Ectodermal cell (in vitro differentiated cells): ENCODE results near the gene PRKCH.

ENCODE experiments used
- H3K27ac ChIP-seq: 2 replicates; pipeline ENCODE4 v1.7.0; 2013; ENCODE audit warnings: mild to moderate bottlenecking, low read depth, low read length; ENCODE audit not compliant: insufficient read depth, poor library complexity, severe bottlenecking
- H3K27me3 ChIP-seq: 2 replicates; pipeline ENCODE4 v1.7.0; 2013; ENCODE audit warnings: mild to moderate bottlenecking, low read length; ENCODE audit not compliant: insufficient read depth, control insufficient read depth, poor library complexity, severe bottlenecking
- H3K36me3 ChIP-seq: one replicate; pipeline ENCODE4 v1.7.0; 2013; ENCODE audit warnings: low read length; ENCODE audit not compliant: control insufficient read depth, insufficient read depth
- H3K4me1 ChIP-seq: one replicate; pipeline ENCODE4 v1.7.0; 2013; ENCODE audit warnings: low read length; ENCODE audit not compliant: control insufficient read depth, insufficient read depth
- H3K4me3 ChIP-seq: 2 replicates; pipeline ENCODE4 v1.7.0; 2013; ENCODE audit warnings: low read depth, low read length, control low read depth; ENCODE audit not compliant: insufficient read depth
- H3K9me3 ChIP-seq: 2 replicates; pipeline ENCODE4 v1.7.0; 2013; ENCODE audit warnings: mild to moderate bottlenecking, low read length, moderate library complexity; ENCODE audit not compliant: control insufficient read depth
- WGBS, 2 experiments: methylation state at CpG; one replicate each; pipeline ENCODE4 v1.1.7; 2013; ENCODE audit warnings: missing lambda C conversion rate in 2 of 2; 5-methylcytosine and 5-hydroxymethylcytosine counted together

Gene PRKCH

GRCh38 chr14:61547186-61548069 is 226.0 kb downstream of the PRKCH start:
- Histone ChIP-seq H3K9me3 (no peaks in the 10 kb centered on the region), H3K27me3 (no peaks in the 10 kb centered on the region), H3K4me3 (no peak overlapping the region), H3K36me3 (no peaks in the 10 kb centered on the region), H3K27ac (no peak overlapping the region), H3K4me1 (no peaks in the 10 kb centered on the region)
- 90 to 95% methylated on average over 14 of the region's 14 CpGs for WGBS, 2 experiments

GRCh38 chr14:61549425-61549824 is 228.0 kb downstream of the PRKCH start:
- Histone ChIP-seq H3K27me3 (no peaks in the 10 kb centered on the region), H3K4me1 (peaks cover 13% of the 10 kb centered on the region), H3K9me3 (no peaks in the 10 kb centered on the region), H3K4me3 (no peak overlapping the region), H3K27ac (no peak overlapping the region), H3K36me3 (no peaks in the 10 kb centered on the region)
- 92 to 93% methylated on average over 2 of the region's 2 CpGs for WGBS, 2 experiments

GRCh38 chr14:61551384-61551783 is 230.0 kb downstream of the PRKCH start:
- Histone ChIP-seq H3K27me3 (no peaks in the 10 kb centered on the region), H3K27ac (no peak overlapping the region), H3K36me3 (no peaks in the 10 kb centered on the region), H3K4me3 (no peak overlapping the region), H3K4me1 (peaks cover 13% of the 10 kb centered on the region), H3K9me3 (no peaks in the 10 kb centered on the region)
- 92 to 95% methylated on average over 3 of the region's 3 CpGs for WGBS, 2 experiments

GRCh38 chr14:61552241-61552640 is 230.9 kb downstream of the PRKCH start:
- 91 to 94% methylated on average over 4 of the region's 4 CpGs for WGBS, 2 experiments
- H3K9me3 ChIP-seq = no peaks in the 10 kb centered on the region
- H3K36me3 ChIP-seq = no peaks in the 10 kb centered on the region
- peaks cover 13% of the 10 kb centered on the region for H3K4me1 ChIP-seq
- H3K27me3 ChIP-seq = no peaks in the 10 kb centered on the region
- no peak overlapping the region for H3K27ac ChIP-seq
- H3K4me3 ChIP-seq = no peak overlapping the region

GRCh38 chr14:61553730-61554641 is 232.6 kb downstream of the PRKCH start:
- Histone ChIP-seq H3K27ac (no peak overlapping the region), H3K36me3 (no peaks in the 10 kb centered on the region), H3K9me3 (no peaks in the 10 kb centered on the region), H3K4me3 (no peak overlapping the region), H3K4me1 (peaks cover 13% of the 10 kb centered on the region), H3K27me3 (no peaks in the 10 kb centered on the region)
- WGBS, 2 experiments = 63 to 66% methylated on average over 11 of the region's 11 CpGs

- peaks cover 13% of the 10 kb centered on the region for H3K4me1 ChIP-seq
- H3K27me3 ChIP-seq = no peaks in the 10 kb centered on the region
- 76 to 90% methylated on average over 5 to 6 of the region's 6 CpGs for WGBS, 2 experiments
- no peak overlapping the region for H3K27ac ChIP-seq
- no peak overlapping the region for H3K4me3 ChIP-seq
- no peaks in the 10 kb centered on the region for H3K9me3 ChIP-seq
- no peaks in the 10 kb centered on the region for H3K36me3 ChIP-seq
Observed at GRCh38 chr14:61555056-61555838, 233.9 kb downstream of the PRKCH start.

- 97 to 100% methylated on average over 4 of the region's 4 CpGs for WGBS, 2 experiments
- Histone ChIP-seq H3K36me3 (no peaks in the 10 kb centered on the region), H3K9me3 (no peaks in the 10 kb centered on the region), H3K27ac (no peak overlapping the region), H3K4me1 (peaks cover 16% of the 10 kb centered on the region), H3K27me3 (no peaks in the 10 kb centered on the region), H3K4me3 (no peak overlapping the region)
Observed at GRCh38 chr14:61556455-61556854, 235.1 kb downstream of the PRKCH start.

- peaks cover 20% of the 10 kb centered on the region for H3K4me1 ChIP-seq
Observed at GRCh38 chr14:61557262-61557661, 235.9 kb downstream of the PRKCH start.

GRCh38 chr14:61557854-61558253 is 236.5 kb downstream of the PRKCH start:
- Histone ChIP-seq H3K27me3 (no peaks in the 10 kb centered on the region), H3K4me1 (peaks cover 18% of the 10 kb centered on the region), H3K27ac (no peak overlapping the region), H3K9me3 (no peaks in the 10 kb centered on the region), H3K4me3 (no peak overlapping the region), H3K36me3 (no peaks in the 10 kb centered on the region)
- WGBS, 2 experiments = 98 to 99% methylated on average over 5 of the region's 5 CpGs

More at GRCh38 chr14:61557262-61557661, 235.9 kb downstream of the PRKCH start:
- no peaks in the 10 kb centered on the region for H3K27me3 ChIP-seq
- 90 to 95% methylated on average over 2 of the region's 2 CpGs for WGBS, 2 experiments
- H3K36me3 ChIP-seq = no peaks in the 10 kb centered on the region
- no peak overlapping the region for H3K4me3 ChIP-seq
- H3K9me3 ChIP-seq = no peaks in the 10 kb centered on the region
- no peak overlapping the region for H3K27ac ChIP-seq
